GM12865 (cell line): ENCODE results near the gene PCLO.

ENCODE experiments used
- DNase-seq: peaks from one replicate; pipeline ENCODE4 v3.0.0; 2010; ENCODE audit warnings: low read depth
- H3K4me3 ChIP-seq: 2 replicates; pipeline ENCODE4 v1.5.1; 2011; ENCODE audit warnings: mild to moderate bottlenecking, low read depth, low read length, control low read depth
- CTCF ChIP-seq: IDR thresholded peaks from 2 replicates; pipeline ENCODE4 v1.5.1; 2011; ENCODE audit warnings: low read length, control low read depth, low read depth, inconsistent platforms; ENCODE audit not compliant: insufficient read depth; ENCODE audit errors: missing control alignments

PCLO gene

GRCh38 chr7:82975811-82976468, 186.7 kb downstream of the PCLO start:
- TF ChIP-seq CTCF, result no peak
- H3K4me3 ChIP-seq, result no peak overlapping the region
- DNase-seq, result no peak

- no peak for DNase-seq
- TF ChIP-seq CTCF, result no peak
- no peak overlapping the region for H3K4me3 ChIP-seq
Measured at GRCh38 chr7:82972135-82972534, 190.5 kb downstream of the PCLO start.

GRCh38 chr7:82965088-82966036, 197.3 kb downstream of the PCLO start:
- H3K4me3 ChIP-seq, result no peak overlapping the region
- DNase-seq, result no peak
- TF ChIP-seq CTCF, result no peak

- no peak overlapping the region for H3K4me3 ChIP-seq
- TF ChIP-seq CTCF, result no peak
- DNase-seq, result peak; percentile 10
Measured at GRCh38 chr7:82964150-82964882, 198.4 kb downstream of the PCLO start.

- H3K4me3 ChIP-seq, result no peak overlapping the region
- DNase-seq, result no peak
- TF ChIP-seq CTCF, result no peak
Measured at GRCh38 chr7:82961240-82961639, 201.4 kb downstream of the PCLO start.

GRCh38 chr7:82959528-82959927, 203.2 kb downstream of the PCLO start:
- TF ChIP-seq CTCF, result no peak
- no peak for DNase-seq
- H3K4me3 ChIP-seq, result no peak overlapping the region
